C4-2B (cell line): ENCODE measurements around the gene ADGRD2.

Experiments used
- H3K27ac ChIP-seq: fragments of 450-650 bp; 2 replicates; pipeline ENCODE4 v1.5.1; 2017
- ZFX ChIP-seq: fragments of 450-650 bp; IDR thresholded peaks from 2 replicates; pipeline ENCODE4 v1.6.1; 2017
- TF ChIP-seq, protein P1 (sequence below): fragments of 450-650 bp; conservative IDR thresholded peaks from 2 replicates; pipeline ENCODE4 v1.5.1; 2017; ENCODE audit warnings: mild to moderate bottlenecking

Gene ADGRD2

DNA sequence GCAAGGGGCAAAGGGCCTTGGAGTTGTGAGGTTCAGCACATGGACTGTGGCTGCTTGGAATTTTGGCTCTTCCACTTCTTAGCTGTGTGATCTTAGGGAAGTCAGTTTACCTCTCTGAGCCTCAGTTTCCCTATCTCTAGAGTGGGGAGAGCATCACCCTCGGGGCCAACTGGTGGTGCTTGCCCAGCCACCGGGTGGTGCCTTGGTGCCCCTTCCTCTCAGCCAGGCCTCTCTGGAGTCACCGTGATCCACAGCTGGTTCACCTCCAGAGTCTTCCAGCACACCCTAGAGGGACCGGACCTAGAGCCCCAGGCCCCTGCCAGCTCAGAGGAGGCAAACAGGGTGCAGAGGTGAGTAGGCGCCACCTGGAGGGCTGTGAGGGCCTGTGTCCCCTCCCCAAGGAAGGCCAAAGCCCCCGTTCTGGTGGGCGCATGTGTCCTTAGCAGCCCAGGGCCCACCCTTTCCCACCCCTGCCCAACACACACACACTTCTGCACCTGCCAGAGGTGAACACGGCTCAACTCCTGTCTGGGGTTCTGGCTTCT lies 7.7 kb downstream of the ADGRD2 start:
- TF ChIP-seq, protein P1, sequence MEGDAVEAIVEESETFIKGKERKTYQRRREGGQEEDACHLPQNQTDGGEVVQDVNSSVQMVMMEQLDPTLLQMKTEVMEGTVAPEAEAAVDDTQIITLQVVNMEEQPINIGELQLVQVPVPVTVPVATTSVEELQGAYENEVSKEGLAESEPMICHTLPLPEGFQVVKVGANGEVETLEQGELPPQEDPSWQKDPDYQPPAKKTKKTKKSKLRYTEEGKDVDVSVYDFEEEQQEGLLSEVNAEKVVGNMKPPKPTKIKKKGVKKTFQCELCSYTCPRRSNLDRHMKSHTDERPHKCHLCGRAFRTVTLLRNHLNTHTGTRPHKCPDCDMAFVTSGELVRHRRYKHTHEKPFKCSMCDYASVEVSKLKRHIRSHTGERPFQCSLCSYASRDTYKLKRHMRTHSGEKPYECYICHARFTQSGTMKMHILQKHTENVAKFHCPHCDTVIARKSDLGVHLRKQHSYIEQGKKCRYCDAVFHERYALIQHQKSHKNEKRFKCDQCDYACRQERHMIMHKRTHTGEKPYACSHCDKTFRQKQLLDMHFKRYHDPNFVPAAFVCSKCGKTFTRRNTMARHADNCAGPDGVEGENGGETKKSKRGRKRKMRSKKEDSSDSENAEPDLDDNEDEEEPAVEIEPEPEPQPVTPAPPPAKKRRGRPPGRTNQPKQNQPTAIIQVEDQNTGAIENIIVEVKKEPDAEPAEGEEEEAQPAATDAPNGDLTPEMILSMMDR, result no peak
- no peak for TF ChIP-seq ZFX
- H3K27ac ChIP-seq, result no peak overlapping the region

DNA sequence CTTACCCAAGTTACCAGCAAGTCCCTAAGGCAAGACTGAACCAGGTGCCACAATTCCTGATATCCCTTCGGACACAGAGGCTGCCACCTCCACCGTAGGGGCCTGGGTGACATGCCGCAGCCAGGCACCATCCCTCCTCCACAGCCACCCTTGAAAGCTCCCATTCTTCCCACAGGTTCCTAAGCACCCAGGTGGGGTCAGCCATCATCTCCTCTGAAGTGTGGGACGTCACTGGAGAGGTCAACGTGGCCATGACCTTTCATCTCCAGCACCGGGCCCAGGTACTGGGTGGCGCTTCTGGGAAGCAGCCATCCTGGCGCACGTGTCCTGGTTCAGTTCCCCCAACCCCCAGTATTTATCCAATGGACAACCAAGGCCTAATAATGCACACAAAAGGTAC lies 8.2 kb downstream of the ADGRD2 start:
- H3K27ac ChIP-seq, result no peak overlapping the region
- TF ChIP-seq, protein P1, result no peak
- TF ChIP-seq ZFX, result no peak

DNA sequence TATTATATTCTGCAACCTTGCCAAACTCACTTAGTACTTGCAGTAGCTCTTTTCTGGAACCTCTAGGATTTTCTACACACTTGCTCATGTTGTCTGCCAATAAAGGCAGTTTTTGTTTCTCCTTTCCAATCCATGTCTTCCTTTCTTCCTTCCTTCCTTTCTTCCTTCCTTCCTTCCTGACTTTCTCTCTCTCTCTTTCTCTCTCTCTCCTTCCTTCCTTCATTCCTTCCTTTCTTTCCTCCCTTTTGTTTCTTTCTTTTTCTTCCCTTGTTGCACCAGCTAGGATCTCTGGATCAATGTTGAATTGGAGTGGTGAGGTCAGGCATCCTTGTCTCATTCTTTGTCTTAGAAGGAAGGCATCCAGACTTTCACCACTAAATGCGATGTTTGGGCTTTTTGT lies 12.5 kb downstream of the ADGRD2 start:
- no peak for TF ChIP-seq ZFX
- TF ChIP-seq, protein P1, result no peak

DNA sequence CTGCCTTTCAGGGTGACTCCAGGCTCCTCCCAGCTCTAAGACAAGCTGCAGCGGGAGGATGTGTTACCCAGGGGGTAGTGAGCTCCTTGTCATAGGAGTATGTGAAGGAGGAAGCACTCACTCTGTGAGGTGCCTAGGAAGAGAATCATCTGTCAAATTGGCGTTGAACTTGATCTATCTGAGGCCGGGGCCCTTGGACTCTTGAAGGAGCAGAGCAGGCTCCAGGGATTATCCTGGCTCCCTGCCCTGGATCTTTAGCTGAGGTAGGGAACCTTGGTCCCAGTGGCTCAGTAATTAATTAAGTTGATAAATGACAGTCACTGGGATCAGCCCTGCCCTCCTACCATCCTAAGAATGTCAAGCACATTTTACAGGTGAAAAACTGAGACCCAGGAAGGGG lies 15.5 kb downstream of the ADGRD2 start:
- no peak for TF ChIP-seq ZFX
- TF ChIP-seq, protein P1, result no peak

More for the DNA sequence above, 12.5 kb downstream of the ADGRD2 start:
- H3K27ac ChIP-seq, result no peak overlapping the region

DNA sequence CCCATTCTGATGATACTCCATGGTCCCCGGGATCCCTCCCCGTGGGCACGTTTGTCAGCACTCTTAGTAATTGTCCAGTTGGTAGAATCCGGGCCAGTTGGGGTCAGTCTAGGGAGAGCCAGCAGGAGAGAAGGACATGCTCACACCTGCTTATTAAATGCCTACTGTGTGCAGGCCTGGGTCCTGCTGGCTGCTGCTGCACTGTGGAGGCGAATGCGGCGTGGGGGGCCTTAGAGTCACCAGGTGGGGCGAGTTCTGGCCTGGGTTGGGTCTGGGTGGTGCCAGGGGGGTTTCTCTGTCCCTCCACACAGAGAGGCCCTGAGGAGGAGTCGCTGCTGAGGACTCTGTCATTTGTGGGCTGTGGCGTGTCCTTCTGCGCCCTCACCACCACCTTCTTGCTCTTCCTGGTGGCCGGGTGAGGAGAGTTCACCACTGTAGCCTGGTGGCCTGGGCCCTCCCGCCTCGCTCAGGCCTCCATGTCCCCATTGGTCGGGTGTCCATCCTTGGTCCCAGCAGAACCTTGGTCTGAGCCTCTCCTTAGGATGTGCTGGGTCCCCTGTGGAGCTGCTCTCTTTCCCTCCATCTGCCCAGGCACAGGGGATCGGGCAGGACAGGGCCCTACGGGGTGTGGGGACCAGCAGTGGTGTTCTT lies 17.3 kb downstream of the ADGRD2 start:
- TF ChIP-seq, protein P1, result no peak
- no peak for TF ChIP-seq ZFX
- no peak overlapping the region for H3K27ac ChIP-seq

More for the DNA sequence above, 15.5 kb downstream of the ADGRD2 start:
- H3K27ac ChIP-seq, result no peak overlapping the region

- no peak for TF ChIP-seq ZFX
- TF ChIP-seq, protein P1, result no peak
- H3K27ac ChIP-seq, result no peak overlapping the region
Observed at GRCh38 chr9:124468061-124468740, 17.9 kb downstream of the ADGRD2 start.
